Neutrophil (primary cell): ENCODE data around the gene PDE9A.

Experiments
- H3K27ac ChIP-seq: fragments of 200-600 bp; sonication (generic); 2 replicates; pipeline ENCODE4 v1.5.1; 2016; ENCODE audit warnings: mild to moderate bottlenecking, moderate library complexity
- H3K27me3 ChIP-seq: fragments of 200-600 bp; sonication (generic); 2 replicates; pipeline ENCODE4 v1.6.0; 2016; ENCODE audit warnings: mild to moderate bottlenecking
- H3K36me3 ChIP-seq: fragments of 200-600 bp; sonication (generic); 2 replicates; pipeline ENCODE4 v1.5.1; 2017
- H3K4me1 ChIP-seq, 2 experiments: fragments of 200-600 bp in 1 of 2; sonication (generic) in 1 of 2; 1 replicate in 1 of 2; 2 replicates in 1 of 2; pipeline versions ENCODE4 v1.5.1 to v1.6.1; 2013 to 2016; ENCODE audit warnings: low read depth in 1 of 2, low read length in 1 of 2, mild to moderate bottlenecking in 1 of 2, moderate library complexity in 1 of 2; ENCODE audit not compliant: control insufficient read depth in 1 of 2, insufficient read depth in 1 of 2
- H3K4me3 ChIP-seq, 2 experiments: fragments of 200-600 bp in 1 of 2; sonication (generic) in 1 of 2; 1 replicate in 1 of 2; 2 replicates in 1 of 2; pipeline ENCODE4 v1.5.1; 2013 to 2016; ENCODE audit warnings: low read depth in 1 of 2, low read length in 1 of 2, mild to moderate bottlenecking in 1 of 2, moderate library complexity in 1 of 2
- H3K9me3 ChIP-seq: fragments of 200-600 bp; sonication (generic); 2 replicates; pipeline ENCODE4 v1.5.1; 2016
- CTCF ChIP-seq: fragments of 200-600 bp; sonication (generic); IDR thresholded peaks from 2 replicates; pipeline ENCODE4 v1.5.1; 2016; ENCODE audit warnings: antibody characterized with exemption

The PDE9A gene

GRCh38 chr21:42688841-42689371 is 35.5 kb downstream of the PDE9A start:
- H3K36me3 ChIP-seq, result no peaks in the 10 kb centered on the region
- no peaks in the 10 kb centered on the region for H3K9me3 ChIP-seq
- peaks cover 28% of the 10 kb centered on the region for H3K27me3 ChIP-seq
- no peak overlapping the region for H3K27ac ChIP-seq
- H3K4me1 ChIP-seq, result no peaks in the 10 kb centered on the region
- H3K4me3 ChIP-seq, result no peak overlapping the region
- TF ChIP-seq CTCF, result no peak

GRCh38 chr21:42690586-42690985 is 37.2 kb downstream of the PDE9A start:
- Histone ChIP-seq H3K27ac (no peak overlapping the region), H3K4me3 (no peak overlapping the region), H3K4me1 (no peaks in the 10 kb centered on the region), H3K27me3 (peaks cover 15% of the 10 kb centered on the region), H3K9me3 (no peaks in the 10 kb centered on the region), H3K36me3 (no peaks in the 10 kb centered on the region)
- no peak for TF ChIP-seq CTCF

GRCh38 chr21:42691901-42692559 is 38.6 kb downstream of the PDE9A start:
- Histone ChIP-seq H3K4me1 (no peaks in the 10 kb centered on the region), H3K36me3 (no peaks in the 10 kb centered on the region)

GRCh38 chr21:42692688-42693087 is 39.3 kb downstream of the PDE9A start:
- H3K27ac ChIP-seq, result no peak overlapping the region
- TF ChIP-seq CTCF, result no peak
- H3K9me3 ChIP-seq, result no peaks in the 10 kb centered on the region
- no peaks in the 10 kb centered on the region for H3K36me3 ChIP-seq
- no peak overlapping the region for H3K4me3 ChIP-seq
- H3K4me1 ChIP-seq, result no peaks in the 10 kb centered on the region
- H3K27me3 ChIP-seq, result no peaks in the 10 kb centered on the region

More at GRCh38 chr21:42691901-42692559, 38.6 kb downstream of the PDE9A start:
- no peaks in the 10 kb centered on the region for H3K9me3 ChIP-seq
- H3K27me3 ChIP-seq, result peaks cover 3% of the 10 kb centered on the region
- no peak overlapping the region for H3K4me3 ChIP-seq
- H3K27ac ChIP-seq, result no peak overlapping the region
- no peak for TF ChIP-seq CTCF

GRCh38 chr21:42694751-42695696 is 41.6 kb downstream of the PDE9A start:
- Histone ChIP-seq H3K4me1 (no peaks in the 10 kb centered on the region), H3K9me3 (no peaks in the 10 kb centered on the region), H3K27ac (no peak overlapping the region), H3K36me3 (no peaks in the 10 kb centered on the region), H3K4me3 (no peak overlapping the region), H3K27me3 (no peaks in the 10 kb centered on the region)
- no peak for TF ChIP-seq CTCF
